Neuronal stem cell (in vitro differentiated cells): ENCODE data around the gene CAMK4.
"Not testable (repeated sequence)": the region's sequence is repeated elsewhere in the genome, so short reads cannot be mapped to it uniquely, and the experiment has no call there.

ENCODE experiments used
- DNase-seq: peaks from one replicate; pipeline ENCODE4 v3.0.0-alpha.2; 2013; ENCODE audit warnings: low spot score
- H2AFZ ChIP-seq: one replicate; pipeline ENCODE4 v1.6.1; 2013; ENCODE audit warnings: mild to moderate bottlenecking, low read length, inconsistent platforms
- H2AK5ac ChIP-seq: 2 replicates; pipeline ENCODE4 v1.6.1; 2013; ENCODE audit warnings: low read depth, mild to moderate bottlenecking, inconsistent platforms, low read length, moderate library complexity, mixed read lengths
- H2BK120ac ChIP-seq: 2 replicates; pipeline ENCODE4 v1.6.1; 2013; ENCODE audit warnings: low read depth, mild to moderate bottlenecking, inconsistent platforms, low read length, moderate library complexity, mixed read lengths
- H2BK12ac ChIP-seq: one replicate; pipeline ENCODE4 v1.6.1; 2013; ENCODE audit warnings: low read length, inconsistent platforms
- H2BK15ac ChIP-seq: 2 replicates; pipeline ENCODE4 v1.6.1; 2013; ENCODE audit warnings: mild to moderate bottlenecking, low read length, inconsistent platforms, mixed read lengths
- H2BK5ac ChIP-seq: one replicate; pipeline ENCODE4 v1.6.1; 2013; ENCODE audit warnings: inconsistent platforms, mild to moderate bottlenecking, low read length, moderate library complexity
- H3K14ac ChIP-seq: one replicate; pipeline ENCODE4 v1.6.1; 2013; ENCODE audit warnings: low read length, inconsistent platforms
- H3K18ac ChIP-seq: 2 replicates; pipeline ENCODE4 v1.6.1; 2013; ENCODE audit warnings: low read length, inconsistent platforms
- H3K23ac ChIP-seq: 2 replicates; pipeline ENCODE4 v1.6.1; 2013; ENCODE audit warnings: low read depth, mild to moderate bottlenecking, mixed read lengths, low read length, inconsistent platforms; ENCODE audit not compliant: poor library complexity
- H3K27ac ChIP-seq: replicated peaks from 3 replicates; pipeline ENCODE4 v1.5.1; 2013; ENCODE audit warnings: low read length, inconsistent platforms
- H3K27me3 ChIP-seq, 3 experiments: 2 replicates each; pipeline ENCODE4 v1.6.1; 2013; ENCODE audit warnings: low read length in 3 of 3, mild to moderate bottlenecking in 2 of 3, inconsistent platforms in 1 of 3, low read depth in 1 of 3, mixed read lengths in 1 of 3, moderate library complexity in 1 of 3; ENCODE audit not compliant: control insufficient read depth in 3 of 3, insufficient read depth in 3 of 3
- H3K36me3 ChIP-seq, 2 donors: replicated peaks in 1 of 2; 2 replicates each; pipeline ENCODE4 v1.6.1; 2013; ENCODE audit warnings: low read length in 2 of 2; ENCODE audit not compliant: control insufficient read depth in 2 of 2, insufficient read depth in 2 of 2
- H3K4ac ChIP-seq: 2 replicates; pipeline ENCODE4 v1.6.1; 2013; ENCODE audit warnings: inconsistent platforms, mild to moderate bottlenecking, low read length, moderate library complexity
- H3K4me1 ChIP-seq, 2 donors: 1 replicate in 1 of 2; 2 replicates in 1 of 2; pipeline ENCODE4 v1.6.1; 2013; ENCODE audit warnings: low read length in 2 of 2, low read depth in 1 of 2; ENCODE audit not compliant: control insufficient read depth in 2 of 2, insufficient read depth in 1 of 2
- H3K4me2 ChIP-seq: one replicate; pipeline ENCODE4 v1.6.1; 2013; ENCODE audit warnings: mild to moderate bottlenecking, low read length, inconsistent platforms; ENCODE audit not compliant: insufficient read depth, poor library complexity, severe bottlenecking
- H3K4me3 ChIP-seq, 2 donors: 2 replicates each; pipeline ENCODE4 v1.5.1; 2013; ENCODE audit warnings: low read length in 2 of 2, mild to moderate bottlenecking in 2 of 2, inconsistent platforms in 1 of 2, moderate library complexity in 1 of 2
- H3K79me1 ChIP-seq: one replicate; pipeline ENCODE4 v1.6.1; 2013; ENCODE audit warnings: low read depth, mild to moderate bottlenecking, inconsistent platforms, low read length, moderate library complexity
- H3K9ac ChIP-seq: one replicate; pipeline ENCODE4 v1.6.1; 2013; ENCODE audit warnings: mild to moderate bottlenecking, low read depth, low read length, inconsistent platforms; ENCODE audit not compliant: poor library complexity
- H3K9me3 ChIP-seq, 2 donors: replicated peaks in 1 of 2; 2 replicates each; pipeline versions ENCODE3 to v1.6.1; 2013; ENCODE audit warnings: low read length in 2 of 2, mild to moderate bottlenecking in 2 of 2, inconsistent platforms in 1 of 2, low read depth in 1 of 2, mixed read lengths in 1 of 2, moderate library complexity in 1 of 2; ENCODE audit not compliant: control insufficient read depth in 2 of 2, insufficient read depth in 1 of 2
- H4K8ac ChIP-seq: one replicate; pipeline ENCODE4 v1.6.1; 2013; ENCODE audit warnings: low read depth, mild to moderate bottlenecking, inconsistent platforms, low read length, moderate library complexity
- H4K91ac ChIP-seq: one replicate; pipeline ENCODE4 v1.6.1; 2013; ENCODE audit warnings: low read length, low read depth, mild to moderate bottlenecking, inconsistent platforms; ENCODE audit not compliant: poor library complexity
- WGBS, 2 donors: extraction: QIAGEN DNeasy Blood & Tissue Kit; methylation state at CpG; one replicate each; pipeline ENCODE4 v1.1.7; 2013; ENCODE audit warnings: missing lambda C conversion rate in 2 of 2, mixed read lengths in 1 of 2; ENCODE audit not compliant: insufficient read length in 2 of 2, insufficient replicate concordance in 1 of 2; ENCODE audit errors: extremely low coverage in 2 of 2; 5-methylcytosine and 5-hydroxymethylcytosine counted together

Gene CAMK4

DNA sequence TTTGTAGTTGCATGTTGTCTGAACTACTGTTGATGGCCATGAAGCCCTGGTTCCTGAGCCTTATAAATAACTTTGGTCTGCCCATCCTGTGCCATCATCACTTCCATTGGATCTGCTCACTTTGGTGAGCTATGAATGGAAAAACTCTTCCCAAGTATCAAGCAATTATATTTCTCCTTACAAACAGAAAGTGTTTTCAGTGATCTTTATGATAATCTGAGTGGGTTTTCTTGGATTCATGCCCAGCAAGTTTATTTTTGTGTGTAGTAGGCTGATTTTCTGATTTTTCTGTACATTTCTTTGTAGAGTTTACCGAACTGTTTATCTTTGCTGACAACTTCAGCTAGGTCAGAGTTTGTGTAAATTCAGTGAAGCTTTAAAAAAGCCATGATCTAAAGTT lies 31.0 kb downstream of the CAMK4 start:
- Histone ChIP-seq H3K4ac (no peak overlapping the region), H3K27me3 (no peaks in the 10 kb centered on the region), H3K36me3 (no peaks in the 10 kb centered on the region), H2AK5ac (no peak overlapping the region), H3K27ac (no peak overlapping the region), H2BK15ac (no peak overlapping the region), H3K23ac (no peak overlapping the region), H2AFZ (no peak overlapping the region), H3K4me3 (no peak overlapping the region), H3K79me1 (no peaks in the 10 kb centered on the region), H2BK5ac (no peak overlapping the region), H2BK12ac (no peak overlapping the region), H3K9me3 (peaks cover 0 to 2% of the 10 kb centered on the region in 2 donors), H3K4me2 (no peak overlapping the region), H3K14ac (no peak overlapping the region), H3K4me1 (no peaks in the 10 kb centered on the region), H3K9ac (no peak overlapping the region), H4K91ac (no peak overlapping the region), H3K18ac (no peak overlapping the region), H2BK120ac (no peak overlapping the region), H4K8ac (no peak overlapping the region)
- DNase-seq, result no peak
- no CpG with 5 or more reads among the region's 1 CpG for WGBS, 2 donors

- Histone ChIP-seq H3K36me3 (no peaks in the 10 kb centered on the region), H3K4ac (no peak overlapping the region), H2BK12ac (no peak overlapping the region), H3K27me3 (no peaks in the 10 kb centered on the region), H2BK5ac (no peak overlapping the region), H3K9ac (no peak overlapping the region), H3K18ac (no peak overlapping the region), H4K8ac (no peak overlapping the region), H3K27ac (no peak overlapping the region), H3K4me2 (no peak overlapping the region), H4K91ac (no peak overlapping the region), H2BK120ac (no peak overlapping the region), H3K79me1 (no peaks in the 10 kb centered on the region), H3K4me3 (no peak overlapping the region), H3K14ac (no peak overlapping the region), H2AK5ac (no peak overlapping the region), H2AFZ (no peak overlapping the region), H2BK15ac (no peak overlapping the region), H3K4me1 (no peaks in the 10 kb centered on the region), H3K9me3 (peaks cover 0 to 2% of the 10 kb centered on the region in 2 donors), H3K23ac (no peak overlapping the region)
- WGBS, 2 donors, result no CpG with 5 or more reads among the region's 1 CpG
- no peak for DNase-seq
These were observed 31.9 kb downstream of the CAMK4 start for GRCh38 chr5:111256128-111256527.

DNA sequence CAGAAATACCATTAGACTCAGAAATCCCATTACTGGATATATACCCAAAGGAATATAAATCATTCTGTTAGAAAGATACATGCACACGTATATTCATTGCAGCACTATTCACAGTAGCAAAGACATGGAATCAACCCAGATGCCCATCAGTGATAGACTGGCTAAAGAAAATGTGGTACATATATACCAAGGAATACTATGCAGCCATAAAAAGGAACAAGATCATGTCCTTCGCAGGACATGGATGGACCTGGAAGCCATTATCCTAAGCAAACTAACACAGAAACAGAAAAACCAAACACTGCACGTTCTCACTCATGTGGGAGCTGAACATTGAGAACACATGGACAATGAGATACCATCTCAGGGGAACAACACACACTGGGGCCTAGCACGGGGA lies 33.4 kb downstream of the CAMK4 start:
- not testable (repeated sequence) for H3K4me3 ChIP-seq, H2BK120ac ChIP-seq, H4K8ac ChIP-seq, H3K79me1 ChIP-seq, H3K9ac ChIP-seq, H2BK5ac ChIP-seq, H2AK5ac ChIP-seq, H2BK15ac ChIP-seq, H3K14ac ChIP-seq, H4K91ac ChIP-seq, H3K36me3 ChIP-seq, DNase-seq, H3K23ac ChIP-seq, H3K18ac ChIP-seq, H3K4me1 ChIP-seq, H3K4me2 ChIP-seq, H2BK12ac ChIP-seq, H3K27me3 ChIP-seq, H3K9me3 ChIP-seq, H3K4ac ChIP-seq, H2AFZ ChIP-seq, H3K27ac ChIP-seq
- no CpG with 5 or more reads among the region's 4 CpGs for WGBS, 2 donors

- no peak for DNase-seq
- no peaks in the 10 kb centered on the region for H3K36me3 ChIP-seq
- no peak overlapping the region for H3K4me3 ChIP-seq
- H3K23ac ChIP-seq, result no peak overlapping the region
- H3K27me3 ChIP-seq, result no peaks in the 10 kb centered on the region
- no peak overlapping the region for H2BK12ac ChIP-seq
- no peak overlapping the region for H2BK15ac ChIP-seq
- no peak overlapping the region for H2AK5ac ChIP-seq
- no peak overlapping the region for H2AFZ ChIP-seq
- H3K4me1 ChIP-seq, result no peaks in the 10 kb centered on the region
- WGBS, 2 donors, result no CpG with 5 or more reads among the region's 3 CpGs
- no peak overlapping the region for H3K9ac ChIP-seq
- peaks cover 0 to 2% of the 10 kb centered on the region in 2 donors for H3K9me3 ChIP-seq
- no peak overlapping the region for H3K4me2 ChIP-seq
- H3K27ac ChIP-seq, result no peak overlapping the region
- no peak overlapping the region for H3K4ac ChIP-seq
- H3K14ac ChIP-seq, result no peak overlapping the region
- H4K91ac ChIP-seq, result no peak overlapping the region
- H2BK120ac ChIP-seq, result no peak overlapping the region
- no peak overlapping the region for H2BK5ac ChIP-seq
- no peaks in the 10 kb centered on the region for H3K79me1 ChIP-seq
- no peak overlapping the region for H3K18ac ChIP-seq
- H4K8ac ChIP-seq, result no peak overlapping the region
These were observed 35.5 kb downstream of the CAMK4 start for GRCh38 chr5:111259636-111260035.
